BE2C (cell line): ENCODE results near the gene BBC3.

Experiments
- DNase-seq: peaks from one replicate; pipeline ENCODE4 v3.0.0-alpha.2; 2020
- H3K27me3 ChIP-seq: fragments of 250-450 bp; sonication (Bioruptor Pico); 2 replicates; pipeline ENCODE4 v1.5.1; 2020; ENCODE audit warnings: mild to moderate bottlenecking
- H3K36me3 ChIP-seq: fragments of 250-450 bp; sonication (Bioruptor Pico); 2 replicates; pipeline ENCODE4 v1.5.1; 2020; ENCODE audit warnings: mild to moderate bottlenecking
- H3K4me1 ChIP-seq: fragments of 250-450 bp; sonication (Bioruptor Pico); 2 replicates; pipeline ENCODE4 v1.5.1; 2020
- H3K4me3 ChIP-seq: 2 replicates; pipeline ENCODE4 v1.5.1; 2011; ENCODE audit warnings: low read depth, low read length
- H3K9me3 ChIP-seq: fragments of 250-450 bp; sonication (Bioruptor Pico); 2 replicates; pipeline ENCODE4 v1.5.1; 2020
- TF ChIP-seq, protein P1 (sequence below): IDR thresholded peaks from 2 replicates; pipeline ENCODE4 v1.5.1; 2012; ENCODE audit warnings: mild to moderate bottlenecking, low read depth, low read length

Gene BBC3

DNA sequence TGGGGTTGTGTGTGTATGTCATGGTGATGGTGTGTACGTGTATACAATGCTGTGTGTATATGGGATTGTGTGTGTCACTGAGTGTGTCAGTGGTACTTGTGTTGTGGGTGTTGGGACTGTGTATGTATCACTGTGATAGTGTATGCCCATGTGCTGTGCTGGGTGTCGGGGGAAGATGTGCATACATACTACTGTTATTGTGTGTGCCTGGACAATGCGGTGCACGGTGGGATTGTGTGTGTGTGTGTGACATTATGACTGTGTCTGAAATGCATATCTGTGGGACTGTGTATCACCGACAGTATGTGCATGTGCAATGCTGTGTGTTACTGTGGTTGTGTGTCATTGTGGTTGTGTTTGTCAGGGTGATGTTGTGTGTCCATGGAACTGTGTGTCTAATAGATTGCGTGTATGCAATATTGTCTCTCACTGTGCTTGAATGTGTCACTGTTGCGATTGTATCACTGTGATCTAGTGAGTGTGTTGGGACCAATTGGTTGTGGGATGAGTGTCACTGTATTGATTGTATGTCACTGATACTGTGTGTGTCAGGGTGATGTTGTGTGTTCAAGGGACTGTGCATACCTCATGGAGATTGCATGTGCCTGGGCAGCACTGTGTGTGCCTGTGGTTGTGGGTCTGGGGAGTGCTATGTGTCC lies 11.0 kb upstream of the BBC3 start:
- no peak for DNase-seq
- H3K4me1 ChIP-seq: peaks cover 14% of the 10 kb centered on the region
- H3K4me3 ChIP-seq: no peak overlapping the region
- TF ChIP-seq, protein P1, sequence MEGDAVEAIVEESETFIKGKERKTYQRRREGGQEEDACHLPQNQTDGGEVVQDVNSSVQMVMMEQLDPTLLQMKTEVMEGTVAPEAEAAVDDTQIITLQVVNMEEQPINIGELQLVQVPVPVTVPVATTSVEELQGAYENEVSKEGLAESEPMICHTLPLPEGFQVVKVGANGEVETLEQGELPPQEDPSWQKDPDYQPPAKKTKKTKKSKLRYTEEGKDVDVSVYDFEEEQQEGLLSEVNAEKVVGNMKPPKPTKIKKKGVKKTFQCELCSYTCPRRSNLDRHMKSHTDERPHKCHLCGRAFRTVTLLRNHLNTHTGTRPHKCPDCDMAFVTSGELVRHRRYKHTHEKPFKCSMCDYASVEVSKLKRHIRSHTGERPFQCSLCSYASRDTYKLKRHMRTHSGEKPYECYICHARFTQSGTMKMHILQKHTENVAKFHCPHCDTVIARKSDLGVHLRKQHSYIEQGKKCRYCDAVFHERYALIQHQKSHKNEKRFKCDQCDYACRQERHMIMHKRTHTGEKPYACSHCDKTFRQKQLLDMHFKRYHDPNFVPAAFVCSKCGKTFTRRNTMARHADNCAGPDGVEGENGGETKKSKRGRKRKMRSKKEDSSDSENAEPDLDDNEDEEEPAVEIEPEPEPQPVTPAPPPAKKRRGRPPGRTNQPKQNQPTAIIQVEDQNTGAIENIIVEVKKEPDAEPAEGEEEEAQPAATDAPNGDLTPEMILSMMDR: no peak
- no peaks in the 10 kb centered on the region for H3K36me3 ChIP-seq
- no peaks in the 10 kb centered on the region for H3K9me3 ChIP-seq
- H3K27me3 ChIP-seq: no peaks in the 10 kb centered on the region

DNA sequence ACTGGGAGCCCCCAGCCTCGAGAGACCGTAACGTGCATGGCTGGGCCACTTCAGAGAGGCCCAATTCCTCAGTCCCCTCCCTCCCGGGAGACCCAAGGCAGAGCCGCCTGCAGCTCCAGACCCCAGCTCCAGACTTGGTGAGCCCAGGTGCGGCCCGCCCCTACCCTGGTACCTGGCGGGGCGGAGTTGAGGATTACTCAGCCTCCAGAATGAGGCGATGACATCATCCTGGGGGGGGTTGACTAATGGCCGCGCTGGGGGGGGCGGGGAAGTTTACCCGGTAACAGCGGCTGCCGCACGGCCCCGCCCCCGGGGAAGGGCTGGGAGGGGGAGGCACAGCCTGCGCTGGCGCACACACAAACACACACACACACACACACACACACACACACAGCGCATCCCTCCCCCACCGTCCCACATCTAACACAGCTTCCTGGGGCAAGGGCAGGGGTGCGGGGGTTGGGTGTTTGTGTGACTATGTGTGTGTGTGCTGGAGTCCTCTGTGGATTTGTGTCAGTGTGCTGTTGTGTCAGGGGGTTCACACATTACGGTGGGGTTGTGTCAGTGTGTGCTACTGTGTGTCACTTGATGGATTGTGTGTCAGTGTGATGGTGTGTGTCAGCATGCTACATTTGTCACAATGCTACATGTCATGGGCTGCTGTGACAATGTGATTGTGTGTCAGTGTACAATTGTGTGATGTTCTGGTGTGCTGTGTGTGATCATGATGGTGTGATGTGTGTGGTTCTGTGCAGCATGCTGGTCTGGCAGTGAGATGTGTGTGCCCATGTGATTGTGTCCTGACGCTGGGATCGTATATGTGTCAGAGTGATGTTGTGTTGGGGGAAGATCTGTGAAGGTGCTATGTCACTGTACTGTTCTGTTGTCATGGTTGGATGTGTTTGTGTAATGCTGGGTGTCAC lies 10.3 kb upstream of the BBC3 start:
- Histone ChIP-seq H3K4me1 (peaks cover 14% of the 10 kb centered on the region), H3K27me3 (no peaks in the 10 kb centered on the region), H3K4me3 (peak overlapping the region; percentile 14), H3K36me3 (no peaks in the 10 kb centered on the region), H3K9me3 (no peaks in the 10 kb centered on the region)
- TF ChIP-seq, protein P1: no peak
- DNase-seq: peak; percentile 78

GRCh38 chr19:47240556-47240955 lies 9.6 kb upstream of the BBC3 start:
- DNase-seq: no peak
- Histone ChIP-seq H3K4me3 (no peak overlapping the region; the same call in 1 of the 2 replicates), H3K9me3 (no peaks in the 10 kb centered on the region), H3K4me1 (peaks cover 14% of the 10 kb centered on the region), H3K36me3 (no peaks in the 10 kb centered on the region), H3K27me3 (no peaks in the 10 kb centered on the region)
- TF ChIP-seq, protein P1: no peak

GRCh38 chr19:47239610-47240296 lies 8.8 kb upstream of the BBC3 start:
- peaks cover 14% of the 10 kb centered on the region for H3K4me1 ChIP-seq
- peak overlapping the region; percentile 39 for H3K4me3 ChIP-seq
- peak; percentile 95 for DNase-seq
- no peaks in the 10 kb centered on the region for H3K27me3 ChIP-seq
- TF ChIP-seq, protein P1: no peak
- no peaks in the 10 kb centered on the region for H3K36me3 ChIP-seq
- no peaks in the 10 kb centered on the region for H3K9me3 ChIP-seq

GRCh38 chr19:47239152-47239551 lies 8.2 kb upstream of the BBC3 start:
- Histone ChIP-seq H3K27me3 (no peaks in the 10 kb centered on the region), H3K36me3 (no peaks in the 10 kb centered on the region), H3K9me3 (no peaks in the 10 kb centered on the region), H3K4me1 (peaks cover 14% of the 10 kb centered on the region), H3K4me3 (peak overlapping the region; percentile 49)
- TF ChIP-seq, protein P1: no peak
- DNase-seq: no peak
